Small intestine (tissue), 7 donors: ENCODE data around the gene SARDH. TPM values are rescaled to one million over a fixed set of nuclear protein-coding genes. Genes with fewer than 3 reads are reported as not detected.

Source experiments
- DNase-seq, 2 donors: peaks; one replicate each; pipeline versions ENCODE4 v3.0.0 to v3.0.0-alpha.2; 2013
- FAIRE-seq: peaks from 2 replicates; lab custom pipeline; 2012; peaks lifted over from hg19 to GRCh38; lab: Jason Lieb, UNC
- H3K27ac ChIP-seq, 3 donors: one replicate each; pipeline ENCODE4 v1.5.1; 2013; ENCODE audit warnings: low read length in 2 of 3, mild to moderate bottlenecking in 2 of 3, control low read depth in 1 of 3, inconsistent platforms in 1 of 3, low read depth in 1 of 3, moderate library complexity in 1 of 3
- H3K27me3 ChIP-seq, 3 donors: one replicate each; pipeline ENCODE4 v1.6.1; 2013; ENCODE audit warnings: low read length in 3 of 3, inconsistent platforms in 1 of 3; ENCODE audit not compliant: control insufficient read depth in 3 of 3, insufficient read depth in 3 of 3
- H3K36me3 ChIP-seq, 3 donors: one replicate each; pipeline ENCODE4 v1.6.1; 2013; ENCODE audit warnings: low read length in 3 of 3, inconsistent platforms in 1 of 3, low read depth in 1 of 3, mild to moderate bottlenecking in 1 of 3, moderate library complexity in 1 of 3; ENCODE audit not compliant: control insufficient read depth in 3 of 3, insufficient read depth in 2 of 3
- H3K4me1 ChIP-seq, 3 donors: one replicate each; pipeline ENCODE4 v1.6.1; 2013; ENCODE audit warnings: low read length in 2 of 3, inconsistent platforms in 1 of 3, low read depth in 1 of 3, mild to moderate bottlenecking in 1 of 3, moderate library complexity in 1 of 3; ENCODE audit not compliant: control insufficient read depth in 3 of 3, insufficient read depth in 2 of 3
- H3K4me3 ChIP-seq, 3 donors: one replicate each; pipeline ENCODE4 v1.5.1; 2013; ENCODE audit warnings: low read length in 3 of 3, control low read depth in 1 of 3, inconsistent platforms in 1 of 3, low read depth in 1 of 3, mild to moderate bottlenecking in 1 of 3, moderate library complexity in 1 of 3
- H3K9me3 ChIP-seq, 2 donors: one replicate each; pipeline ENCODE4 v1.6.1; 2013; ENCODE audit warnings: low read depth in 1 of 2, low read length in 1 of 2; ENCODE audit not compliant: control insufficient read depth in 2 of 2, insufficient read depth in 1 of 2
- WGBS, 3 donors: extraction: QIAGEN DNeasy Blood & Tissue Kit; methylation state at CpG; one replicate each; pipeline ENCODE4 v1.1.7; 2013; 5-methylcytosine and 5-hydroxymethylcytosine counted together
- polyA plus RNA-seq, 4 donors: library from polyadenylated mRNA; stranded (reverse) in 3 of 4; unstranded in 1 of 4; fragments of 200-250 nt in 3 of 4; fragments of 120-200 nt in 1 of 4; gene quantifications; one replicate each; pipeline versions ENCODE4 v1.2.1 to v1.2.3, GENCODE V29; 2013
- donor health status: healthy with polysubstance abuse.
- donor health status: control.
- donor health status: control.
- donor health status: Bipolar disorder and iron deficiency.
- donor health status: healthy.

Gene SARDH
- polyA plus RNA-seq, 4 donors = 0.51 to 2.6 (median 0.54) TPM; not detected in 1

GRCh38 chr9:133701321-133701980 is 36.7 kb downstream of the SARDH start:
- H3K27me3 ChIP-seq = peaks cover 0 to 15% (median 0%) of the 10 kb centered on the region in 3 donors
- H3K36me3 ChIP-seq = no peaks in the 10 kb centered on the region
- H3K9me3 ChIP-seq = no peaks in the 10 kb centered on the region
- peaks cover 0 to 19% (median 0%) of the 10 kb centered on the region in 3 donors for H3K4me1 ChIP-seq
- 66 to 76% (median 70%) methylated on average over 32 to 33 of the region's 33 CpGs for WGBS, 3 donors
- DNase-seq = no peak
- H3K4me3 ChIP-seq = no peak overlapping the region
- H3K27ac ChIP-seq = peak overlapping the region in 1 of 3 donors; percentile 68
- FAIRE-seq = no peak

DNA sequence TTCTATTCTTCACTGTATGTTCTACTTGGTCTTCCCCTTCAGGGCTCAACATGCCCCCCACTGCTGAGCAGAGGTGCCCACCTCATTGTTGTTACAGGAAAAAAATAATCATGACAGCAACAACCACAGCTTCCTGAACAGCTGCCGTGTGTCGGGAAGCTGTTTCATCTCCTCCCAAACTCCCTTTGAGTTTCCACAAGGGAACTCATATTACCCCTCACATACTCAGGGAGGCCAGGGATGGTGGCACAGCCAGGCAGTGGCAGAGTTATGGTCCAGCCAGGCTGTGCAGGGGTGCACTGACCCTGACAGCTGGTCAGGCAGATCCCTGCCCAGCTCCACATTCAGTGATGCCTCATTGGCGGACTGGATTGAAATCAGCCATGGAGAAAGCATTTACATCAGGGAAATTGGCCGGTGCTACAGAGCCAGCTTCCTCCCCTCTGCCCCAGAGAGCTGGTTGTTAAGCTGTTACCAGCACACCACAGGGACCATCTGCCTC is 37.3 kb downstream of the SARDH start:
- Histone ChIP-seq H3K4me3 (no peak overlapping the region), H3K36me3 (no peaks in the 10 kb centered on the region), H3K4me1 (peaks cover 0 to 19% (median 0%) of the 10 kb centered on the region in 3 donors), H3K27ac (peak overlapping the region in 1 of 3 donors; percentile 68), H3K9me3 (no peaks in the 10 kb centered on the region), H3K27me3 (peaks cover 0 to 15% (median 0%) of the 10 kb centered on the region in 3 donors)
- FAIRE-seq (no peak), DNase-seq (no peak)
- 49 to 62% (median 53%) methylated on average over 4 of the region's 4 CpGs for WGBS, 3 donors

GRCh38 chr9:133699546-133699945 is 38.6 kb downstream of the SARDH start:
- H3K4me1 ChIP-seq = peaks cover 0 to 19% (median 0%) of the 10 kb centered on the region in 3 donors
- peaks cover 0 to 15% (median 0%) of the 10 kb centered on the region in 3 donors for H3K27me3 ChIP-seq
- H3K27ac ChIP-seq = no peak overlapping the region
- no peaks in the 10 kb centered on the region for H3K9me3 ChIP-seq
- H3K4me3 ChIP-seq = no peak overlapping the region
- FAIRE-seq (no peak), DNase-seq (no peak)
- 93 to 95% (median 94%) methylated on average over 6 of the region's 6 CpGs for WGBS, 3 donors
- H3K36me3 ChIP-seq = no peaks in the 10 kb centered on the region

DNA sequence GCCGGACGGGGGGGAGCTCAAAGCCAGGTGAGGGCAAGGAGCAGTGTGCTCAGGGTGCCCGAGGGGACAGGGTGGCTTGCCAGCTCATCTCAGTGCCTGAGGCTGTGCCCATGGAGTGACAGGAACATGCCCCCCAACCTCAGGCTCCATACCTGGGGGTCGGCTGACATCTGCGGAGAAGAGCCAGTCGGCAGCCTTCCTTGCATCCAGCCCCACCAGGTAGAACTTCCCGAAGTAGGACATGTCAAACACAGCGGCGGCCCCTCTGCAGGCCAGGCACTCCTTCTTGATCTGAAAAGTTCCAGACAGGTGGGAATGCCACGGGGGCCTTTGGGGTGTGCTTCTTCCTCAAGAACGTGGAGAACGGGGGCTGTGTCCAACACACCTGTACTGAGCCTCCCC is 42.1 kb downstream of the SARDH start:
- Histone ChIP-seq H3K4me3 (no peak overlapping the region), H3K9me3 (no peaks in the 10 kb centered on the region), H3K27me3 (no peaks in the 10 kb centered on the region), H3K27ac (no peak overlapping the region), H3K4me1 (no peaks in the 10 kb centered on the region), H3K36me3 (peaks cover 0 to 10% (median 0%) of the 10 kb centered on the region in 3 donors)
- WGBS, 3 donors = 72 to 87% (median 83%) methylated on average over 12 of the region's 12 CpGs
- DNase-seq (no peak), FAIRE-seq (no peak)

- Histone ChIP-seq H3K36me3 (peaks cover 0 to 10% (median 0%) of the 10 kb centered on the region in 3 donors), H3K27ac (no peak overlapping the region), H3K4me3 (no peak overlapping the region), H3K27me3 (no peaks in the 10 kb centered on the region), H3K4me1 (no peaks in the 10 kb centered on the region), H3K9me3 (no peaks in the 10 kb centered on the region)
- no peak for FAIRE-seq
- no peak for DNase-seq
- WGBS, 3 donors = 63 to 88% (median 77%) methylated on average over 3 of the region's 3 CpGs
These were observed 43.5 kb downstream of the SARDH start for GRCh38 chr9:133694686-133695085.

- FAIRE-seq = no peak
- Histone ChIP-seq H3K36me3 (peaks cover 0 to 14% (median 0%) of the 10 kb centered on the region in 3 donors), H3K27me3 (no peaks in the 10 kb centered on the region), H3K9me3 (no peaks in the 10 kb centered on the region), H3K4me3 (no peak overlapping the region), H3K27ac (no peak overlapping the region), H3K4me1 (no peaks in the 10 kb centered on the region)
- DNase-seq = no peak
- 86 to 88% (median 87%) methylated on average over 31 to 32 of the region's 32 CpGs for WGBS, 3 donors
These were observed 44.2 kb downstream of the SARDH start for GRCh38 chr9:133693703-133694529.

DNA sequence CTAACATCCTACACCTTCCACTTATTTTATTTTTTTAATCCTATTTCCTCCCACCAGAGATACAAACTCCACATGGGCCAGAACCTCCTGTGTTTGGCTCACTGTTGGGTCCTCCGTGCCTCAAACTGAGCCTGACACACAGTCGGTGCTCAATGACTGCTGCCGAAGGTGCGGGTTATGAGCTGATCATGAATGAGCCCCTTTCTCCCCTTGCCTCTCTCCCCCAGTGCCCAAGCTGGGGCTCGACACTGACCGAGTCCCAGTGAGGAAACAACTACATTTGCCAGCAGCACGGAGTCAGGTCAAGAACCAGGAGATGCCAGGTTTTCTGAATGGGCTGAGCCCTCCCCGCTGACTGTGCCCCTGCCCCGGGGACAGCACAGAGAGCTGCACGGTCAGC is 45.0 kb downstream of the SARDH start:
- Histone ChIP-seq H3K36me3 (peaks cover 0 to 14% (median 0%) of the 10 kb centered on the region in 3 donors), H3K9me3 (no peaks in the 10 kb centered on the region), H3K27me3 (no peaks in the 10 kb centered on the region), H3K4me3 (no peak overlapping the region), H3K27ac (no peak overlapping the region), H3K4me1 (no peaks in the 10 kb centered on the region)
- FAIRE-seq = no peak
- no peak for DNase-seq
- 88 to 91% (median 89%) methylated on average over 10 of the region's 10 CpGs for WGBS, 3 donors

- peaks cover 0 to 14% (median 0%) of the 10 kb centered on the region in 3 donors for H3K36me3 ChIP-seq
- WGBS, 3 donors = 78 to 89% (median 86%) methylated on average over 25 of the region's 25 CpGs
- no peaks in the 10 kb centered on the region for H3K4me1 ChIP-seq
- H3K27ac ChIP-seq = no peak overlapping the region
- H3K4me3 ChIP-seq = no peak overlapping the region
- H3K9me3 ChIP-seq = no peaks in the 10 kb centered on the region
- DNase-seq (no peak), FAIRE-seq (no peak)
- H3K27me3 ChIP-seq = peaks cover 0 to 2% (median 0%) of the 10 kb centered on the region in 3 donors
These were observed 45.7 kb downstream of the SARDH start for GRCh38 chr9:133692364-133692985.
